HFFc6 (cell line): Measurements from ENCODE around the gene ALDH4A1. TPM values are rescaled to one million over a fixed set of nuclear protein-coding genes. Genes with fewer than 3 reads are reported as not detected.

Source experiments
- DNase-seq: peaks from one replicate; pipeline ENCODE4 v3.0.0-alpha.2; 2018
- H3K27ac Mint-ChIP-seq: 2 replicates; pipeline ENCODE4 v1.8.0; 2020; ENCODE audit warnings: mild to moderate bottlenecking, mixed read lengths
- H3K27me3 Mint-ChIP-seq: 2 replicates; pipeline ENCODE4 v1.8.0; 2021; ENCODE audit warnings: mild to moderate bottlenecking, moderate library complexity, mixed read lengths; ENCODE audit not compliant: insufficient read depth
- H3K36me3 Mint-ChIP-seq: 2 replicates; pipeline ENCODE4 v1.8.0; 2021; ENCODE audit warnings: low read depth, mixed read lengths
- H3K4me1 Mint-ChIP-seq: 2 replicates; pipeline ENCODE4 v1.8.0; 2020; ENCODE audit warnings: low read depth, mixed read lengths
- H3K4me3 Mint-ChIP-seq: 2 replicates; pipeline ENCODE4 v1.8.0; 2020; ENCODE audit warnings: mild to moderate bottlenecking, moderate library complexity, mixed read lengths
- H3K9me3 Mint-ChIP-seq: 2 replicates; pipeline ENCODE4 v1.8.0; 2020; ENCODE audit warnings: mild to moderate bottlenecking, mixed read lengths
- microRNA-seq: library from miRNA; unstranded; fragments of <30 nt; microRNA quantifications from one replicate; pipeline ENCODE4, GENCODE V29; 2019
- total RNA-seq, 6 experiments: library from RNA; stranded (reverse); fragmentation: NEBNext Ultra II Directional; extraction: Animal tissue kit (Norgen Biotek cat#: 25700); gene quantifications; 2 replicates in 1 of 6; 3 replicates in 5 of 6; pipeline ENCODE4 v1.2.3, GENCODE V29; 2021
- TF ChIP-seq, protein P1 (sequence below): fragments of 200-600 bp; sonication (generic); IDR thresholded peaks from 2 replicates; pipeline ENCODE4 v1.5.0; 2021; ENCODE audit warnings: antibody characterized with exemption, mild to moderate bottlenecking

Gene ALDH4A1
- total RNA-seq, 6 experiments from 2014 or later: 18.3 to 24.1 (median 20.2) TPM

DNA sequence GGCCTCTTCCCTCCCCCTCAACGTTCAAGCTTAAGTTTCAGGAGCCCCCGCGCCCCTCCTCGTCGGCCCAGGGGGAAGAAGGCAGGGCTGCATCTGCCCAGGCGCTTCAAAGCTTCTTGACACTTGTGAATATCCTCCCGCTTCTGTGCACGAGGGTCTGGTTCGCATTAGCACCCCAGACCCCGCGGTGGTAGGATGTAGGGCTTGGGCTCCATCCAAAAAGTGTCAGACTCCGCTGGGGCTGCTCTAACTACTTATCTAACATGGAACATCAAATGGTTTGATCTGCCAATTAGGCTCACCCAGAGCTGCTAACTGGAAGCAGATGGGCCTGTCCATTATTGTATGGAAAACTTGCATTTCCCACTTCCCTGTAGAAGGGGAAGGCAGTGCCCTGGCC, 71.8 kb downstream of the ALDH4A1 start:
- Mint-ChIP-seq H3K4me3 (no peak overlapping the region), H3K27ac (no peak overlapping the region), H3K9me3 (no peaks in the 10 kb centered on the region), H3K4me1 (no peaks in the 10 kb centered on the region), H3K27me3 (peaks cover 16% of the 10 kb centered on the region), H3K36me3 (no peaks in the 10 kb centered on the region)
- DNase-seq: no peak
- TF ChIP-seq, protein P1, sequence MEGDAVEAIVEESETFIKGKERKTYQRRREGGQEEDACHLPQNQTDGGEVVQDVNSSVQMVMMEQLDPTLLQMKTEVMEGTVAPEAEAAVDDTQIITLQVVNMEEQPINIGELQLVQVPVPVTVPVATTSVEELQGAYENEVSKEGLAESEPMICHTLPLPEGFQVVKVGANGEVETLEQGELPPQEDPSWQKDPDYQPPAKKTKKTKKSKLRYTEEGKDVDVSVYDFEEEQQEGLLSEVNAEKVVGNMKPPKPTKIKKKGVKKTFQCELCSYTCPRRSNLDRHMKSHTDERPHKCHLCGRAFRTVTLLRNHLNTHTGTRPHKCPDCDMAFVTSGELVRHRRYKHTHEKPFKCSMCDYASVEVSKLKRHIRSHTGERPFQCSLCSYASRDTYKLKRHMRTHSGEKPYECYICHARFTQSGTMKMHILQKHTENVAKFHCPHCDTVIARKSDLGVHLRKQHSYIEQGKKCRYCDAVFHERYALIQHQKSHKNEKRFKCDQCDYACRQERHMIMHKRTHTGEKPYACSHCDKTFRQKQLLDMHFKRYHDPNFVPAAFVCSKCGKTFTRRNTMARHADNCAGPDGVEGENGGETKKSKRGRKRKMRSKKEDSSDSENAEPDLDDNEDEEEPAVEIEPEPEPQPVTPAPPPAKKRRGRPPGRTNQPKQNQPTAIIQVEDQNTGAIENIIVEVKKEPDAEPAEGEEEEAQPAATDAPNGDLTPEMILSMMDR: no peak

GRCh38 chr1:18829671-18830070, 72.7 kb downstream of the ALDH4A1 start:
- Mint-ChIP-seq H3K4me1 (no peaks in the 10 kb centered on the region), H3K27ac (no peak overlapping the region), H3K9me3 (no peaks in the 10 kb centered on the region), H3K27me3 (peaks cover 8% of the 10 kb centered on the region), H3K4me3 (no peak overlapping the region), H3K36me3 (no peaks in the 10 kb centered on the region)
- TF ChIP-seq, protein P1: no peak
- no peak for DNase-seq

DNA sequence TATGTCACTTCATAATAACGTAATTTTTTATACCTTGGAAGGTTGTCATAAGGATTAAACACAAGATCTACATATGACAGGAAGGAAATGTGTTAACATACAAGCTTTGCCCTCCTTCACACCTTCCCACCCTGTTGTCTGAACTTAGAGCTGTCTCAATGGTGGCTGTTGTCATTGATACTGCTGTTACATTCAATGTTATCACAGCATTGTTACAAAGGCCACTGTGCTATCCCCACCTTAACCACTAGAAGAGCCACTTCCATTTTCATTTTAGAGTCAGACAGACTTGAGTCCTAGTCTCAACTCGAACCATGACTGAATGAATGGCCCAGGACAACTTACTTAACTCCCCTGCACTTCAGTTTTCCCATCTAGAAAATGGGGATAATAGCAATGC, 74.1 kb downstream of the ALDH4A1 start:
- TF ChIP-seq, protein P1: peak; percentile 18; the same call in 1 of the 2 replicates
- Mint-ChIP-seq H3K4me3 (no peak overlapping the region), H3K36me3 (no peaks in the 10 kb centered on the region), H3K9me3 (no peaks in the 10 kb centered on the region), H3K4me1 (no peaks in the 10 kb centered on the region), H3K27me3 (peaks cover 8% of the 10 kb centered on the region), H3K27ac (no peak overlapping the region)
- no peak for DNase-seq

DNA sequence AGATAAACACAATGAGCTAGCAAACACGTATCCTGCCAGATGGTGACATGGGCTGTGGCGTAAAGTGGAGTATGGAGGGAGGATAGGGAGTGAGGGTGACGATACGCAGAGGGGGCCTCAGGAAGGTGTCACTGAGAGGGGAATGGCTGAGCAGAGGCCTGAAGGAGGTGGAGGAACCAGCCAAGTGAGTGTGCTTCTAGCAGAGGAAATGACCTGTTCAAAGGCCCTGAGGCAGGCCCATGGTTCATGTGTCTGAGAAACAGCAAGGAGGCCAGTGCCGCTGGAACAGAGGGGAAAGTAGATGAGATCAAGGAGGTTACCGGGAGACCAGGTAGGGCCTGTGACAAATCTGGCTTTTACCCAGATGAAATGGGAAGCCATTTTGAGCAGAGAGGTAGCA, 78.9 kb downstream of the ALDH4A1 start:
- TF ChIP-seq, protein P1: no peak
- no peaks in the 10 kb centered on the region for H3K9me3 Mint-ChIP-seq
- no peak overlapping the region for H3K4me3 Mint-ChIP-seq
- H3K4me1 Mint-ChIP-seq: no peaks in the 10 kb centered on the region
- no peaks in the 10 kb centered on the region for H3K36me3 Mint-ChIP-seq
- peaks cover 28% of the 10 kb centered on the region for H3K27me3 Mint-ChIP-seq
- no peak for DNase-seq
- H3K27ac Mint-ChIP-seq: no peak overlapping the region

Small RNA genes within 50 kb of the gene (microRNA-seq; reads per million reads assigned to microRNA genes)
- not detected for gene MIR1290
- 3.1 reads per million for gene MIR4695

Other genes with a start within 250 kb of the ALDH4A1 start
- gene TAS1R2, start 42.9 kb downstream of the ALDH4A1 start, total RNA-seq: not detected
- 10 to 100 TPM; 19.9 to 28.9 (median 21.0) TPM for gene IFFO2, start 54.1 kb upstream of the ALDH4A1 start, total RNA-seq